ENCODE data around the gene ADAMTS17.

- TF ChIP-seq, protein P1, sequence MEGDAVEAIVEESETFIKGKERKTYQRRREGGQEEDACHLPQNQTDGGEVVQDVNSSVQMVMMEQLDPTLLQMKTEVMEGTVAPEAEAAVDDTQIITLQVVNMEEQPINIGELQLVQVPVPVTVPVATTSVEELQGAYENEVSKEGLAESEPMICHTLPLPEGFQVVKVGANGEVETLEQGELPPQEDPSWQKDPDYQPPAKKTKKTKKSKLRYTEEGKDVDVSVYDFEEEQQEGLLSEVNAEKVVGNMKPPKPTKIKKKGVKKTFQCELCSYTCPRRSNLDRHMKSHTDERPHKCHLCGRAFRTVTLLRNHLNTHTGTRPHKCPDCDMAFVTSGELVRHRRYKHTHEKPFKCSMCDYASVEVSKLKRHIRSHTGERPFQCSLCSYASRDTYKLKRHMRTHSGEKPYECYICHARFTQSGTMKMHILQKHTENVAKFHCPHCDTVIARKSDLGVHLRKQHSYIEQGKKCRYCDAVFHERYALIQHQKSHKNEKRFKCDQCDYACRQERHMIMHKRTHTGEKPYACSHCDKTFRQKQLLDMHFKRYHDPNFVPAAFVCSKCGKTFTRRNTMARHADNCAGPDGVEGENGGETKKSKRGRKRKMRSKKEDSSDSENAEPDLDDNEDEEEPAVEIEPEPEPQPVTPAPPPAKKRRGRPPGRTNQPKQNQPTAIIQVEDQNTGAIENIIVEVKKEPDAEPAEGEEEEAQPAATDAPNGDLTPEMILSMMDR (IDR thresholded peaks at IDR 0.05; ENCODE audit: low read depth, low read length, poor library complexity, severe bottlenecking) = no peak
- no peak for TF ChIP-seq EZH2phosphoT487 (IDR thresholded peaks at IDR 0.05; ENCODE audit: borderline replicate concordance, low read length)
These were observed 85.4 kb downstream of the ADAMTS17 start for GRCh38 chr15:100256101-100256969.

All from DOHH2 (cell line).